Measurements from ENCODE around the gene CEP63.

- TF ChIP-seq CTCF (IDR thresholded peaks at IDR 0.05; ENCODE audit: low read depth, low read length) (no peak), EZH2phosphoT487 (IDR thresholded peaks at IDR 0.05; ENCODE audit: low read depth) (no peak)
Observed at GRCh38 chr3:134608023-134608770, 122.3 kb downstream of the CEP63 start.

Measured in OCI-LY3 (cell line).